GM12878 (cell line): ENCODE data around the gene MICB. TPM values are rescaled to one million over a fixed set of nuclear protein-coding genes. Genes with fewer than 3 reads are reported as not detected.
A peak's percentile ranks its signal among the peaks of the same experiment; 100 is the strongest.

Source experiments
- CHD4 ChIP-seq: fragments of 200-600 bp; sonication (generic); IDR thresholded peaks from 2 replicates; pipeline ENCODE4 v1.6.1; 2016; ENCODE audit warnings: mild to moderate bottlenecking
- MTA2 ChIP-seq: fragments of 450-650 bp; IDR thresholded peaks from 2 replicates; pipeline ENCODE4 v1.6.1; 2016; ENCODE audit warnings: low read depth, mild to moderate bottlenecking, moderate library complexity
- MTA3 ChIP-seq: IDR thresholded peaks from 2 replicates; pipeline ENCODE4 v1.6.1; 2012; ENCODE audit warnings: low read length, inconsistent platforms, borderline replicate concordance
- NFYB ChIP-seq: IDR thresholded peaks from 2 replicates; pipeline ENCODE4 v1.6.1; 2011; ENCODE audit warnings: low read depth, mild to moderate bottlenecking, low read length, improper control_type of control experiment, moderate library complexity; ENCODE audit not compliant: insufficient read depth
- NR2C2 ChIP-seq: IDR thresholded peaks from 2 replicates; pipeline ENCODE4 v1.6.1; 2011; ENCODE audit warnings: borderline replicate concordance, low read depth; ENCODE audit not compliant: control insufficient read depth, insufficient read length
- RCOR1 ChIP-seq: conservative IDR thresholded peaks from 2 replicates; pipeline ENCODE4 v1.6.1; 2012; ENCODE audit warnings: low read depth, low read length, improper control_type of control experiment
- RELA ChIP-seq: fragments of 450-650 bp; IDR thresholded peaks from 2 replicates; pipeline ENCODE4 v1.8.0; 2014; ENCODE audit warnings: borderline replicate concordance; ENCODE audit not compliant: partially characterized antibody
- SMARCA5 ChIP-seq: fragments of 450-650 bp; IDR thresholded peaks from 2 replicates; pipeline ENCODE4 v1.6.1; 2017; ENCODE audit warnings: mild to moderate bottlenecking
- SPI1 ChIP-seq: IDR thresholded peaks from 2 replicates; pipeline ENCODE4 v1.6.1; 2011; ENCODE audit warnings: low read depth, mild to moderate bottlenecking, low read length, moderate library complexity, borderline replicate concordance; ENCODE audit not compliant: insufficient read depth
- TBL1XR1 ChIP-seq: IDR thresholded peaks from 2 replicates; pipeline ENCODE4 v1.6.1; 2012; ENCODE audit warnings: low read depth, low read length, improper control_type of control experiment
- TCF3 ChIP-seq: IDR thresholded peaks from 2 replicates; pipeline ENCODE4 v1.6.1; 2012; ENCODE audit warnings: low read depth, mild to moderate bottlenecking, low read length, borderline replicate concordance; ENCODE audit not compliant: insufficient read depth
- polyA plus RNA-seq, 11 experiments: library from polyadenylated mRNA; depleted of rRNA in 4 of 11; unstranded in 6 of 11; stranded (reverse) in 5 of 11; fragments of >200 nt; fragmentation: Nextera tagmentation in 4 of 11; fragmentation: Illumina TruSeq in 1 of 11; extraction: Ambion mirVana in 4 of 11; extraction: Trizol in 1 of 11; gene quantifications; 1 replicate in 1 of 11; 2 replicates in 10 of 11; pipeline versions ENCODE4 v1.2.1 to v1.2.3, GENCODE V29; 2011 to 2016; ENCODE audit warnings: inconsistent platforms in 2 of 11, missing spikeins in 2 of 11, low read depth in 1 of 11
- total RNA-seq, 4 experiments: library from RNA; depleted of rRNA in 3 of 4; stranded (reverse); fragments of >200 nt in 3 of 4; fragmentation: Illumina TruSeq in 1 of 4; extraction: Trizol in 1 of 4; gene quantifications; 2 replicates each; pipeline versions ENCODE4 v1.2.1 to v1.2.3, GENCODE V29; 2013 to 2021
- TF ChIP-seq, protein P1 (sequence below): IDR thresholded peaks from 2 replicates; pipeline ENCODE4 v1.6.1; 2011; ENCODE audit warnings: low read depth, low read length, improper control_type of control experiment, borderline replicate concordance
- TF ChIP-seq, protein P2 (sequence below): IDR thresholded peaks from 2 replicates; pipeline ENCODE4 v1.6.1; 2011; ENCODE audit warnings: borderline replicate concordance, low read depth, mild to moderate bottlenecking, moderate library complexity, low read length; ENCODE audit not compliant: insufficient read depth, poor library complexity, severe bottlenecking
- TF ChIP-seq, protein P3 (sequence below): fragments of 450-650 bp; formaldehyde crosslinking; IDR thresholded peaks from 2 replicates; pipeline ENCODE4 v1.4.0; 2022; ENCODE audit warnings: mild to moderate bottlenecking, moderate library complexity
- TF ChIP-seq, protein P4 (sequence below): IDR thresholded peaks from 2 replicates; pipeline ENCODE4 v1.6.1; 2012; ENCODE audit warnings: improper control_type of control experiment, low read depth, low read length; ENCODE audit not compliant: insufficient replicate concordance
- TF ChIP-seq, protein P5 (sequence below): IDR thresholded peaks from 2 replicates; pipeline ENCODE4 v1.6.1; 2011; ENCODE audit warnings: mild to moderate bottlenecking, low read depth, low read length, moderate library complexity; ENCODE audit not compliant: insufficient replicate concordance

MICB gene
- total and polyA plus RNA-seq, 10 of the 15 experiments (the other 5 are each of a cell fraction or from before 2014, with no cell fraction given) = 9.0 to 37.1 (median 17.8) TPM

DNA sequence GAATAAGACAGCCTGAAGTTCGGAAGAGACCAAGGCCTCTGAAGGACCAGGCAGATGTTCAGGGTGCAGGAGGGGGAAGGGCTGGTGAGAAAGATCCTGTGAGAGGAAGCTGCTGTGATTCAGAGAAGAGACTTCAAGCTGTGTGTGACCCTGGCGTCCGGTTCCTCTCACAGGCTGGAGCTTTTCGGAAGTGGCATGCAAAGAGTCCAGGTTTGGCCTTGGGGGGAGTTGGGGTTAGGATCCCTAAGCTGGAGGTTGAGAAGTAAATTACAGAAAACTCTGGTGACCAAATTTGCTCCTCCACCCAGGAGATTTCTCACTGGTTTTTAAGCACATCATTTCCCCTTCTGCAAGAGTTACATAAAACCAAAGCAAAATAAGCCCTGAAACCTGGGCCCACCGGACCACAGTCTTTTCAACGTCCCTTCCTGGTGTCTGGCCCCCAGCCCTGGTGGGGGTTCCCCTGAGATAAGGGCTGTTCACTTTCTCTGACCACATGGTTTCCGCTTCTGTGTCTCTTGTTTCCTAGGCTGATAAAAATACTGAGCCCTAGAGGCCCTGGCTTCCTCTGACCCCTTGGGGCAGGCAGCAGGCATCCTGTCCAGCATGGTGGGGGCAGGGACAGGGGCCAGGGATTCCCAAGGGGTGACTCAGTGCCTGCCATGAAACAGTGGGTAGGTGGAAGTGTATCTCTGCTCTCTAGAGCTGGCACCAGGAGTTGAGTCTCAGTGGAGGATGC lies 62.2 kb downstream of the MICB start (continued):
- TF ChIP-seq NFYB = no peak
- TF ChIP-seq SMARCA5 = no peak; the same call in none of the 2 replicates
- peak; percentile 41; the same call in 1 of the 2 replicates for TF ChIP-seq CHD4
- TF ChIP-seq RELA = peak; percentile 78
- TF ChIP-seq, protein P1, sequence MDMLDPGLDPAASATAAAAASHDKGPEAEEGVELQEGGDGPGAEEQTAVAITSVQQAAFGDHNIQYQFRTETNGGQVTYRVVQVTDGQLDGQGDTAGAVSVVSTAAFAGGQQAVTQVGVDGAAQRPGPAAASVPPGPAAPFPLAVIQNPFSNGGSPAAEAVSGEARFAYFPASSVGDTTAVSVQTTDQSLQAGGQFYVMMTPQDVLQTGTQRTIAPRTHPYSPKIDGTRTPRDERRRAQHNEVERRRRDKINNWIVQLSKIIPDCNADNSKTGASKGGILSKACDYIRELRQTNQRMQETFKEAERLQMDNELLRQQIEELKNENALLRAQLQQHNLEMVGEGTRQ = no peak; the same call in 1 of the 2 replicates
- peak; percentile 95 for TF ChIP-seq TBL1XR1
- TF ChIP-seq MTA3 = peak; percentile 79; the same call in 1 of the 2 replicates
- TF ChIP-seq, protein P2, sequence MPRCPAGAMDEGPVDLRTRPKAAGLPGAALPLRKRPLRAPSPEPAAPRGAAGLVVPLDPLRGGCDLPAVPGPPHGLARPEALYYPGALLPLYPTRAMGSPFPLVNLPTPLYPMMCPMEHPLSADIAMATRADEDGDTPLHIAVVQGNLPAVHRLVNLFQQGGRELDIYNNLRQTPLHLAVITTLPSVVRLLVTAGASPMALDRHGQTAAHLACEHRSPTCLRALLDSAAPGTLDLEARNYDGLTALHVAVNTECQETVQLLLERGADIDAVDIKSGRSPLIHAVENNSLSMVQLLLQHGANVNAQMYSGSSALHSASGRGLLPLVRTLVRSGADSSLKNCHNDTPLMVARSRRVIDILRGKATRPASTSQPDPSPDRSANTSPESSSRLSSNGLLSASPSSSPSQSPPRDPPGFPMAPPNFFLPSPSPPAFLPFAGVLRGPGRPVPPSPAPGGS = peak; percentile 87
- TF ChIP-seq, protein P3, sequence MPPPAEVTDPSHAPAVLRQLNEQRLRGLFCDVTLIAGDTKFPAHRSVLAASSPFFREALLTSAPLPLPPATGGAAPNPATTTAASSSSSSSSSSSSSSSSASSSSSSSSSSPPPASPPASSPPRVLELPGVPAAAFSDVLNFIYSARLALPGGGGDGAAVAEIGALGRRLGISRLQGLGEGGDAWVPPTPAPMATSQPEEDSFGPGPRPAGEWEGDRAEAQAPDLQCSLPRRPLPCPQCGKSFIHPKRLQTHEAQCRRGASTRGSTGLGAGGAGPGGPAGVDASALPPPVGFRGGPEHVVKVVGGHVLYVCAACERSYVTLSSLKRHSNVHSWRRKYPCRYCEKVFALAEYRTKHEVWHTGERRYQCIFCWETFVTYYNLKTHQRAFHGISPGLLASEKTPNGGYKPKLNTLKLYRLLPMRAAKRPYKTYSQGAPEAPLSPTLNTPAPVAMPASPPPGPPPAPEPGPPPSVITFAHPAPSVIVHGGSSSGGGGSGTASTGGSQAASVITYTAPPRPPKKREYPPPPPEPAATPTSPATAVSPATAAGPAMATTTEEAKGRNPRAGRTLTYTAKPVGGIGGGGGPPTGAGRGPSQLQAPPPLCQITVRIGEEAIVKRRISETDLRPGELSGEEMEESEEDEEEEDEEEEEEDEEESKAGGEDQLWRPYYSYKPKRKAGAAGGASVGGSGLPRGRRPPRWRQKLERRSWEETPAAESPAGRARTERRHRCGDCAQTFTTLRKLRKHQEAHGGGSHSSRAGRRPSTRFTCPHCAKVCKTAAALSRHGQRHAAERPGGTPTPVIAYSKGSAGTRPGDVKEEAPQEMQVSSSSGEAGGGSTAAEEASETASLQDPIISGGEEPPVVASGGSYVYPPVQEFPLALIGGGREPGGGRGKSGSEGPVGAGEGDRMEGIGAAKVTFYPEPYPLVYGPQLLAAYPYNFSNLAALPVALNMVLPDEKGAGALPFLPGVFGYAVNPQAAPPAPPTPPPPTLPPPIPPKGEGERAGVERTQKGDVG (CRISPR knock-in tag) = no peak
- TF ChIP-seq RCOR1 = no peak
- TF ChIP-seq SPI1 = peak; percentile 62
- TF ChIP-seq, protein P4, sequence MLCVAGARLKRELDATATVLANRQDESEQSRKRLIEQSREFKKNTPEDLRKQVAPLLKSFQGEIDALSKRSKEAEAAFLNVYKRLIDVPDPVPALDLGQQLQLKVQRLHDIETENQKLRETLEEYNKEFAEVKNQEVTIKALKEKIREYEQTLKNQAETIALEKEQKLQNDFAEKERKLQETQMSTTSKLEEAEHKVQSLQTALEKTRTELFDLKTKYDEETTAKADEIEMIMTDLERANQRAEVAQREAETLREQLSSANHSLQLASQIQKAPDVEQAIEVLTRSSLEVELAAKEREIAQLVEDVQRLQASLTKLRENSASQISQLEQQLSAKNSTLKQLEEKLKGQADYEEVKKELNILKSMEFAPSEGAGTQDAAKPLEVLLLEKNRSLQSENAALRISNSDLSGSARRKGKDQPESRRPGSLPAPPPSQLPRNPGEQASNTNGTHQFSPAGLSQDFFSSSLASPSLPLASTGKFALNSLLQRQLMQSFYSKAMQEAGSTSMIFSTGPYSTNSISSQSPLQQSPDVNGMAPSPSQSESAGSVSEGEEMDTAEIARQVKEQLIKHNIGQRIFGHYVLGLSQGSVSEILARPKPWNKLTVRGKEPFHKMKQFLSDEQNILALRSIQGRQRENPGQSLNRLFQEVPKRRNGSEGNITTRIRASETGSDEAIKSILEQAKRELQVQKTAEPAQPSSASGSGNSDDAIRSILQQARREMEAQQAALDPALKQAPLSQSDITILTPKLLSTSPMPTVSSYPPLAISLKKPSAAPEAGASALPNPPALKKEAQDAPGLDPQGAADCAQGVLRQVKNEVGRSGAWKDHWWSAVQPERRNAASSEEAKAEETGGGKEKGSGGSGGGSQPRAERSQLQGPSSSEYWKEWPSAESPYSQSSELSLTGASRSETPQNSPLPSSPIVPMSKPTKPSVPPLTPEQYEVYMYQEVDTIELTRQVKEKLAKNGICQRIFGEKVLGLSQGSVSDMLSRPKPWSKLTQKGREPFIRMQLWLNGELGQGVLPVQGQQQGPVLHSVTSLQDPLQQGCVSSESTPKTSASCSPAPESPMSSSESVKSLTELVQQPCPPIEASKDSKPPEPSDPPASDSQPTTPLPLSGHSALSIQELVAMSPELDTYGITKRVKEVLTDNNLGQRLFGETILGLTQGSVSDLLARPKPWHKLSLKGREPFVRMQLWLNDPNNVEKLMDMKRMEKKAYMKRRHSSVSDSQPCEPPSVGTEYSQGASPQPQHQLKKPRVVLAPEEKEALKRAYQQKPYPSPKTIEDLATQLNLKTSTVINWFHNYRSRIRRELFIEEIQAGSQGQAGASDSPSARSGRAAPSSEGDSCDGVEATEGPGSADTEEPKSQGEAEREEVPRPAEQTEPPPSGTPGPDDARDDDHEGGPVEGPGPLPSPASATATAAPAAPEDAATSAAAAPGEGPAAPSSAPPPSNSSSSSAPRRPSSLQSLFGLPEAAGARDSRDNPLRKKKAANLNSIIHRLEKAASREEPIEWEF = no peak
- TF ChIP-seq NR2C2 = no peak
- peak; percentile 75 for TF ChIP-seq TCF3
- TF ChIP-seq MTA2 = peak; percentile 68
- TF ChIP-seq, protein P5, sequence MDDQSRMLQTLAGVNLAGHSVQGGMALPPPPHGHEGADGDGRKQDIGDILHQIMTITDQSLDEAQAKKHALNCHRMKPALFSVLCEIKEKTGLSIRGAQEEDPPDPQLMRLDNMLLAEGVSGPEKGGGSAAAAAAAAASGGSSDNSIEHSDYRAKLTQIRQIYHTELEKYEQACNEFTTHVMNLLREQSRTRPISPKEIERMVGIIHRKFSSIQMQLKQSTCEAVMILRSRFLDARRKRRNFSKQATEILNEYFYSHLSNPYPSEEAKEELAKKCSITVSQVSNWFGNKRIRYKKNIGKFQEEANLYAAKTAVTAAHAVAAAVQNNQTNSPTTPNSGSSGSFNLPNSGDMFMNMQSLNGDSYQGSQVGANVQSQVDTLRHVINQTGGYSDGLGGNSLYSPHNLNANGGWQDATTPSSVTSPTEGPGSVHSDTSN = no peak
